ENCODE results near the gene TPK1.
A peak's percentile ranks its signal among the peaks of the same experiment; 100 is the strongest.
"Not testable (repeated sequence)": the region's sequence is repeated elsewhere in the genome, so short reads cannot be mapped to it uniquely, and the experiment has no call there.

TPK1 gene

GRCh38 chr7:144777005-144777839 is 58.6 kb downstream of the TPK1 start:
- DNase-seq, result no peak

GRCh38 chr7:144776447-144776846 is 59.4 kb downstream of the TPK1 start:
- DNase-seq, result no peak

- no peak for DNase-seq
Measured at GRCh38 chr7:144775749-144776148, 60.1 kb downstream of the TPK1 start.

GRCh38 chr7:144771927-144772326 is 63.9 kb downstream of the TPK1 start:
- no peak for DNase-seq

- no peak for DNase-seq
Measured at GRCh38 chr7:144771174-144771573, 64.7 kb downstream of the TPK1 start.

- DNase-seq, result no peak
Measured at GRCh38 chr7:144769352-144769751, 66.5 kb downstream of the TPK1 start.

GRCh38 chr7:144768633-144769032 is 67.2 kb downstream of the TPK1 start:
- DNase-seq, result no peak

- DNase-seq, result no peak
Measured at GRCh38 chr7:144763291-144763690, 72.6 kb downstream of the TPK1 start.

- no peak for DNase-seq
Measured at GRCh38 chr7:144762853-144763252, 73.0 kb downstream of the TPK1 start.

GRCh38 chr7:144761493-144761892 is 74.4 kb downstream of the TPK1 start:
- no peak for DNase-seq

GRCh38 chr7:144759653-144760052 is 76.2 kb downstream of the TPK1 start:
- no peak for DNase-seq

GRCh38 chr7:144747936-144748335 is 87.9 kb downstream of the TPK1 start:
- no peak for DNase-seq

- DNase-seq, result no peak
Measured at GRCh38 chr7:144738708-144739314, 97.0 kb downstream of the TPK1 start.

GRCh38 chr7:144738146-144738545 is 97.7 kb downstream of the TPK1 start:
- no peak for DNase-seq

GRCh38 chr7:144736880-144737493 is 98.9 kb downstream of the TPK1 start:
- DNase-seq, result no peak

- DNase-seq, result peak; percentile 20
Measured at GRCh38 chr7:144735505-144736276, 100.2 kb downstream of the TPK1 start.

GRCh38 chr7:144731661-144732351 is 104.0 kb downstream of the TPK1 start:
- no peak for DNase-seq

- no peak for DNase-seq
Measured at GRCh38 chr7:144730224-144730623, 105.6 kb downstream of the TPK1 start.

- no peak for DNase-seq
Measured at GRCh38 chr7:144729226-144729625, 106.6 kb downstream of the TPK1 start.

GRCh38 chr7:144728551-144728950 is 107.3 kb downstream of the TPK1 start:
- no peak for DNase-seq

GRCh38 chr7:144726840-144727239 is 109.0 kb downstream of the TPK1 start:
- DNase-seq, result not testable (repeated sequence)

GRCh38 chr7:144725070-144725469 is 110.8 kb downstream of the TPK1 start:
- DNase-seq, result no peak
